T-cell (primary cell): ENCODE measurements around the gene LPIN1. TPM values are rescaled to one million over a fixed set of nuclear protein-coding genes. Genes with fewer than 3 reads are reported as not detected.

Source experiments
- ATAC-seq, 4 experiments: fragments of 200-7000 bp in 3 of 4; fragments of 150-1000 bp in 1 of 4; cut with Tn5 transposase; replicated peaks in 1 of 4; 1 replicate in 3 of 4; 2 replicates in 1 of 4; pipeline ENCODE4 v1.10.0; 2021; ENCODE audit warnings: moderate library complexity in 3 of 4, mild to moderate bottlenecking in 2 of 4, moderate number of reproducible peaks in 1 of 4
- CTCF ChIA-PET, 2 donors: fragments of 300-600 bp; sonication (Branson Sonifier 250); formaldehyde crosslinking; loops; one replicate each; lab custom pipeline; 2022; ENCODE audit warnings: antibody characterized with exemption in 2 of 2; lab: Charles Lee
- POLR2A ChIA-PET, 2 donors: fragments of 300-600 bp; sonication (Branson Sonifier 250); formaldehyde crosslinking; loops; one replicate each; lab custom pipeline; 2022; ENCODE audit warnings: antibody characterized with exemption in 2 of 2; lab: Charles Lee
- DNase-seq, 35 experiments: peaks; one replicate each; pipeline versions ENCODE4 v3.0.0 to v3.0.0-alpha.2; 2013 to 2023
- H3K27ac ChIP-seq: one replicate; pipeline ENCODE4 v1.5.1; 2013; ENCODE audit warnings: low read length
- H3K27me3 ChIP-seq, 2 experiments: replicated peaks in 1 of 2; 1 replicate in 1 of 2; 2 replicates in 1 of 2; pipeline versions ENCODE4 v1.6.1 to v1.7.0; 2013; ENCODE audit warnings: low read length in 1 of 2, mixed read lengths in 1 of 2; ENCODE audit not compliant: control insufficient read depth in 2 of 2, insufficient read depth in 2 of 2; ENCODE audit errors: extremely low read depth in 1 of 2
- H3K36me3 ChIP-seq, 2 donors: 1 replicate in 1 of 2; 2 replicates in 1 of 2; pipeline versions ENCODE4 v1.6.1 to v1.7.0; 2013; ENCODE audit warnings: low read length in 1 of 2; ENCODE audit not compliant: control insufficient read depth in 2 of 2, insufficient read depth in 1 of 2; ENCODE audit errors: extremely low read depth in 1 of 2
- H3K4me1 ChIP-seq, 2 experiments: 1 replicate in 1 of 2; 2 replicates in 1 of 2; pipeline versions ENCODE4 v1.6.1 to v1.7.0; 2013; ENCODE audit warnings: low read length in 2 of 2, mixed read lengths in 1 of 2; ENCODE audit not compliant: insufficient read depth in 2 of 2, control insufficient read depth in 1 of 2; ENCODE audit errors: extremely low read depth in 1 of 2
- H3K4me3 ChIP-seq, 2 donors: 1 replicate in 1 of 2; 2 replicates in 1 of 2; pipeline versions ENCODE4 v1.5.1 to v1.7.0; 2013; ENCODE audit warnings: mild to moderate bottlenecking in 2 of 2, low read length in 1 of 2, moderate library complexity in 1 of 2; ENCODE audit not compliant: control insufficient read depth in 1 of 2; ENCODE audit errors: extremely low read depth in 1 of 2
- H3K9me3 ChIP-seq: 2 replicates; pipeline ENCODE4 v1.7.0; 2013
- H3K27ac Mint-ChIP-seq, 2 donors: one replicate each; pipeline ENCODE4 v1.8.0; 2020 to 2021; ENCODE audit warnings: mild to moderate bottlenecking in 2 of 2, mixed read lengths in 2 of 2
- H3K27me3 Mint-ChIP-seq, 2 donors: one replicate each; pipeline ENCODE4 v1.8.0; 2021 to 2022; ENCODE audit warnings: mixed read lengths in 2 of 2
- H3K36me3 Mint-ChIP-seq: one replicate; pipeline ENCODE4 v1.8.0; 2021; ENCODE audit warnings: mixed read lengths
- H3K4me1 Mint-ChIP-seq, 3 donors: one replicate each; pipeline ENCODE4 v1.8.0; 2020 to 2022; ENCODE audit warnings: mixed read lengths in 3 of 3, mild to moderate bottlenecking in 1 of 3
- H3K4me3 Mint-ChIP-seq, 3 donors: one replicate each; pipeline ENCODE4 v1.8.0; 2020 to 2022; ENCODE audit warnings: mild to moderate bottlenecking in 3 of 3, mixed read lengths in 3 of 3, moderate library complexity in 3 of 3
- H3K9me3 Mint-ChIP-seq, 3 donors: one replicate each; pipeline ENCODE4 v1.8.0; 2020 to 2022; ENCODE audit warnings: mixed read lengths in 3 of 3
- WGBS: methylation state at CpG from one replicate; pipeline ENCODE4 v1.1.5; 2013; ENCODE audit warnings: missing lambda C conversion rate; ENCODE audit not compliant: insufficient coverage; 5-methylcytosine and 5-hydroxymethylcytosine counted together
- total RNA-seq, 35 experiments: library from RNA in 6 of 35; stranded (reverse) in 6 of 35; fragments of 120-200 nt in 1 of 35; gene quantifications; one replicate each; pipeline versions ENCODE4 v1.2.1 to v1.2.4 and lab custom pipeline; 2013 to 2026

Gene LPIN1
- total RNA-seq, 5 donors from 2014 or later (not counting 1 experiment from before 2014, with no cell fraction given) = 67.1 to 102 (median 88.0) TPM

DNA sequence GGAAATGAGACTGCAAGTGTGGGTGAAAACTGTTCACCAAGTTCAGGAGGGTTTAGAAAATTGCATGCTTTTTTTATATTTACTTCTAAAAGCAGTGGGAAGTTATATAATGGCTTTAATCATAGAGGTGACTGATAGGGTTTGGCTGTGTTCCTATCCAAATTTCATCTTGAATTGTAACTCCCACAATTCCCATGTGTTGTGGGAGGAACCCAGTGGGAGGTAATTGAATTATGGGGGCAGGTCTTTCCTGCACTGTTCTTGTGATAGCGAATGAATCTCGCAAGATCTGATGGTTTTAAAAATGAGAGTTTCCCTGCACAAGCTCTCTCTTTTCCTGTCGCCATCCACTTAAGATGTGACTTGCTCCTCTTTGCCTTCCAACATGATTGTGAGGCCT is 40.7 kb upstream of the LPIN1 start:
- Mint-ChIP-seq H3K27me3 (no peaks in the 10 kb centered on the region), H3K4me1 (no peaks in the 10 kb centered on the region), H3K4me3 (no peak overlapping the region), H3K9me3 (no peaks in the 10 kb centered on the region), H3K36me3 (no peaks in the 10 kb centered on the region), H3K27ac (no peak overlapping the region)
- WGBS = 100% methylated on average over 1 of the region's 3 CpGs
- Histone ChIP-seq H3K27me3 (no peaks in the 10 kb centered on the region), H3K4me3 (no peak overlapping the region), H3K4me1 (no peaks in the 10 kb centered on the region), H3K27ac (no peak overlapping the region), H3K36me3 (no peaks in the 10 kb centered on the region), H3K9me3 (no peaks in the 10 kb centered on the region)
- ChIA-PET POLR2A (no interaction called here), CTCF (interaction anchor here in 1 of 2 donors (0.6 to 1.2 kb wide), 2 partner anchors 13 to 19 kb away, joined by 5 to 13 read pairs; no protein-coding TSS in a partner anchor)
- DNase-seq (no peak), ATAC-seq (no peak)

DNA sequence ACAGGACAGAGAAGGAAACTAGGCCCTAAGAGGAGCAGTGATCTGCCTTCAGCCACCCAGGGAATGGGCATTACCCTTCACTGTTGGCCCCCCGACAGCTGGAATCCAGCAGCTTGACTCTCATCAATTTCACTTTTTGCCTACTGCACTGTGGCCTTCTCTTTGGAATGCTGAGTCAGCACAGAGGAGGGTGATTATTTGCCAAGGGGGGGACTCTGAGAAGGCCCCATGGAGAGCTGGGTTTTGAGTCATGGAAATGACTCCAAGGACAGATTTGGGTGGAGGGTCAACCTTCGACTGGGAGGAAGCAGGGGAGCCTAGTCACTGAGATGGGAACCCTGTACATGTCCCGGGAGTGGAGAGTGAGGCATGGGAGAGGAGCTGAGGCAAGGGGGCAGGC is 38.3 kb upstream of the LPIN1 start:
- no peaks in the 10 kb centered on the region for H3K36me3 ChIP-seq
- ATAC-seq (no peak), DNase-seq (no peak)
- no peak overlapping the region for H3K27ac ChIP-seq
- Mint-ChIP-seq H3K9me3 (no peaks in the 10 kb centered on the region), H3K27ac (no peak overlapping the region), H3K4me1 (no peaks in the 10 kb centered on the region), H3K27me3 (no peaks in the 10 kb centered on the region), H3K4me3 (no peak overlapping the region), H3K36me3 (no peaks in the 10 kb centered on the region)
- H3K4me1 ChIP-seq = no peaks in the 10 kb centered on the region
- ChIA-PET POLR2A (no interaction called here), CTCF (interaction anchor here in 1 of 2 donors (0.6 kb wide), 1 partner anchor 27 kb away, joined by 3 read pairs; no protein-coding TSS in a partner anchor)
- H3K9me3 ChIP-seq = no peaks in the 10 kb centered on the region
- no peaks in the 10 kb centered on the region for H3K27me3 ChIP-seq
- 81% methylated on average over 2 of the region's 3 CpGs for WGBS
- no peak overlapping the region for H3K4me3 ChIP-seq

DNA sequence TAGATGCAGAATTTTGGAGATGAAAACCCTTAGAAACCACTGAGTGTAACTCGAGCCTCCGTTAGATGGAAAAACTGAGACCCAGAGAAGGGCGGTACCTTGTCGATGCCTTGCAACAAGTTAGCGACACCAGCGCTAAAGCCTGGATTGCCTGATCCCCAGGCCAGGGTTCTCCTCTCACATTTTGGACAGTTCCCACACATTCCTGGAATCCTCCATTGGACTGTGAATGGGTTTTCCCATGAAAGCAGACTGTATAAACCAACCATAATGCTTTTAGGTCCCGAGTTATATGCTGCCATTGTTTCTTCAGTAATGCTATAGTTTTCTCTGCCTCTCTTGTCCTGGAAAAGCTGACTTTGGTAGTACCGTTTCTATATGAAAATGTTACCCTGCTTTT is 37.1 kb upstream of the LPIN1 start:
- no peak overlapping the region for H3K4me3 Mint-ChIP-seq
- H3K9me3 ChIP-seq = no peaks in the 10 kb centered on the region
- no peaks in the 10 kb centered on the region for H3K36me3 ChIP-seq
- ChIA-PET POLR2A (no interaction called here), CTCF (interaction anchor here in 1 of 2 donors (0.5 kb wide), 1 partner anchor 1013 kb away, joined by 3 read pairs; no protein-coding TSS in a partner anchor)
- H3K4me3 ChIP-seq = no peak overlapping the region
- no peaks in the 10 kb centered on the region for H3K36me3 Mint-ChIP-seq
- H3K4me1 Mint-ChIP-seq = no peaks in the 10 kb centered on the region
- no peaks in the 10 kb centered on the region for H3K27me3 Mint-ChIP-seq
- ATAC-seq = no peak
- H3K27ac Mint-ChIP-seq = no peak overlapping the region
- WGBS = 90% methylated on average over 8 of the region's 8 CpGs
- H3K9me3 Mint-ChIP-seq = no peaks in the 10 kb centered on the region
- H3K4me1 ChIP-seq = no peaks in the 10 kb centered on the region
- no peak overlapping the region for H3K27ac ChIP-seq
- no peak for DNase-seq
- no peaks in the 10 kb centered on the region for H3K27me3 ChIP-seq

DNA sequence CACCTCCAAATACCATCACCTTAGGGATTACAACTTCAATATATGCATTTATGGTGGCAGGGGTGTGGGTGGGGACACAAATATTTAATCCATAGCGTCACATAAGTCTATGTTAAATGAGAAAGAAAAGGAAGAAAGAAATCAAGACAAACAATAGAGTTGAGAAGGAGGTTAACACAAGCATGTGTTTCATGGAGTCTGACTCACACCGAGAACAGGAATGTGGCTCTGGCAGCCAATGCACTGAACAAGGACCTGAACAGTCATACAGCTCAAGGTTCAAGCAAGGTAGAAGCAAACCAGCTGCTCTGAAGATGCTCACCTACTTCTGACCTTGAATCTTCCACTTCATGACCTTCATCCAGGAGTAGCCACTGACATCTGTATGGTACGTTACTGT is 36.2 kb upstream of the LPIN1 start:
- Histone ChIP-seq H3K4me1 (no peaks in the 10 kb centered on the region), H3K27me3 (peaks cover 0 to 3% of the 10 kb centered on the region in 2 experiments), H3K9me3 (no peaks in the 10 kb centered on the region), H3K36me3 (no peaks in the 10 kb centered on the region), H3K4me3 (no peak overlapping the region), H3K27ac (no peak overlapping the region)
- Mint-ChIP-seq H3K9me3 (no peaks in the 10 kb centered on the region), H3K36me3 (no peaks in the 10 kb centered on the region), H3K4me3 (no peak overlapping the region), H3K4me1 (no peaks in the 10 kb centered on the region), H3K27me3 (peaks cover 3 to 4% of the 10 kb centered on the region in 2 donors), H3K27ac (no peak overlapping the region)
- DNase-seq (no peak), ATAC-seq (no peak)
- ChIA-PET POLR2A (no interaction called here), CTCF (no interaction called here)
- 90% methylated on average over 1 of the region's 3 CpGs for WGBS

DNA sequence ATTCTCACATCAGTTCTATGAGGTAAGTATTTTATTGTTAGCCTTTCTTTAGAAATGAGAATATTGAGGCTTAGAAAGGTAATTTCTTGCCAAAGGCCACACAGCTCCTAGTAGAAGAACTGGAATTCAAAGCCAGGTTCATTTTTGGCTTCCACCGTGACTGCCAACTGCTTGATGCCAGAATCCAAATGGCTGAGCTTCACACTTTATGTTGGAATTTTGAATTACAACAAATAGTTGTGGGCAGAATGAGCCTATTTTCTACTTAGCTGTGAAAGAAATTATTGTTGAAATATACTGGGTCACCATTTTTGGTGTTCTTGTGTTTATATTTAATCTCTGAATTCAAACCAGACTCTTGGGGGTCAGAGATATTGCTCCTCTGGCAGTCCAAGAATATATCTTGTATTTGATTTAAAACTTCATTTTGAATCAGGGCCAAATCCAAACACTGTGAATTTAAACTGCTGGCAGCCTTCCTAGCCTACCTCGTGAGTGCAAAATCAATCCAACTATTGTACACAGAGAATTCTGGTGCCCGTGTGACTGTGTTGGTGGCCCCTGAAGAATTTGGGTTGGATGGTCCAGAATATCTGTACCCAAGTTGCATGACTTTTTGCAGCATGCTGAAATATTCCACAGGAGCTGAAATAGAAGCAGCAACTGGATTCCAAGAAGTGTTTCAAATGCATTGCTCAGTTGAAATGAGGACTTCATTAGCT is 35.6 kb upstream of the LPIN1 start:
- Histone ChIP-seq H3K9me3 (no peaks in the 10 kb centered on the region), H3K4me1 (no peaks in the 10 kb centered on the region), H3K27ac (no peak overlapping the region), H3K36me3 (no peaks in the 10 kb centered on the region), H3K4me3 (no peak overlapping the region), H3K27me3 (peaks cover 0 to 8% of the 10 kb centered on the region in 2 experiments)
- Mint-ChIP-seq H3K9me3 (no peaks in the 10 kb centered on the region), H3K4me3 (no peak overlapping the region), H3K27me3 (peaks cover 4 to 7% of the 10 kb centered on the region in 2 donors), H3K27ac (no peak overlapping the region), H3K36me3 (no peaks in the 10 kb centered on the region), H3K4me1 (no peaks in the 10 kb centered on the region)
- DNase-seq (no peak), ATAC-seq (no peak)
- POLR2A ChIA-PET = no interaction called here
- WGBS = no CpG with 5 or more reads among the region's 3 CpGs
- CTCF ChIA-PET = interaction anchor here in 1 of 2 donors (0.6 kb wide), 1 partner anchor 32 kb away, joined by 3 read pairs; no protein-coding TSS in a partner anchor

DNA sequence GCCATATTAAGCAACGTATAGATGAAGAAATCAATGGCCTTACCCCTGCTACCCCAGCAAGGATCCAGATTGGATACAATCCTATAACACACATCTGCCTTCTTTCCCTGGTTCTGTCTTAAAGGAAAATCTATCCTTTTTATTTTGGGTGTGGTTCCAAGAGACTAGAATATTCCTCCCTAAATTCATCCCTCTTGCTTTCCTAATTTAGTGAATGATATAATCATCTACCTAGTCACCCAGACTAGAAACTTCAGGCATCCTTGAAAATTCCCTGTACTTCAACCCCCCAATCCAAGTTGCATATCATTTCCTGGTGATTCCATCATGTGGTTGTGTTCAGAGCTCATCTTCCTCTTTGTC is 35.1 kb upstream of the LPIN1 start:
- Mint-ChIP-seq H3K27ac (no peak overlapping the region), H3K4me3 (no peak overlapping the region), H3K36me3 (no peaks in the 10 kb centered on the region), H3K9me3 (no peaks in the 10 kb centered on the region), H3K4me1 (no peaks in the 10 kb centered on the region), H3K27me3 (peaks cover 4 to 8% of the 10 kb centered on the region in 2 donors)
- H3K9me3 ChIP-seq = no peaks in the 10 kb centered on the region
- H3K27me3 ChIP-seq = peaks cover 0 to 13% of the 10 kb centered on the region in 2 experiments
- ATAC-seq (no peak), DNase-seq (no peak)
- CTCF ChIA-PET = interaction anchor here in 1 of 2 donors (0.6 kb wide), 1 partner anchor 31 kb away, joined by 3 read pairs; no protein-coding TSS in a partner anchor
- H3K4me1 ChIP-seq = no peaks in the 10 kb centered on the region
- H3K27ac ChIP-seq = no peak overlapping the region
- POLR2A ChIA-PET = no interaction called here
- H3K4me3 ChIP-seq = no peak overlapping the region
- no CpG with 5 or more reads among the region's 1 CpG for WGBS
- no peaks in the 10 kb centered on the region for H3K36me3 ChIP-seq
